ENCODE results near the gene MTUS2.

DNA sequence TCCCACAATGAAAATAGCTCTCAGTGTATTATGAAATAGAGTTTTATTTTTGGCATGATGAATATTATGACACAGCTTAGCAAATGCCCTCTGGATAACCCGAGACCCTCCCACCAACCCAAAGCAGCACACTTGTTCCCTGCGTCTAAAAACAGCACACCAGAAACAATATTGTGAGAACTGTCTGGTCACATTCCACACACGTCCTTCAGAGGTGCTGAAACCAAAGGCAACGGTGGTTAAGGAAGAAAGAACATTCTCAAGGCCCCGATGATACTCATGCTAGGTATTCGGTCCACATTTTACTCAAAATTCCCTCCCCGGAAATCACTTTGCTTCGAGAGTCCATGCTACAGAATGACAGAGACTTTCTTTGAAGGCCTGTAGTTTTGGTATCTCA is 618.6 kb downstream of the MTUS2 start:
- no peak for TF ChIP-seq POLR2A (IDR thresholded peaks at IDR 0.05; ENCODE audit: low read length)
- TF ChIP-seq GATA1 (IDR thresholded peaks at IDR 0.05; ENCODE audit: low read depth, low read length) = no peak

All from erythroblast (primary cell).